GM19025 (cell line): ENCODE results near the gene HIPK1.
A peak's percentile ranks its signal among the peaks of the same experiment; 100 is the strongest.

Experiments used
- ATAC-seq: cut with Tn5 transposase; IDR thresholded peaks from one replicate; pipeline ENCODE4 v1.9.1; 2021; ENCODE audit warnings: mild to moderate bottlenecking, low read depth, moderate library complexity; ENCODE audit not compliant: unreplicated experiment

HIPK1 gene

GRCh38 chr1:113912594-113913311 is 16.4 kb upstream of the HIPK1 start:
- ATAC-seq = no peak

GRCh38 chr1:113913312-113913668 is 15.8 kb upstream of the HIPK1 start:
- no peak for ATAC-seq

- no peak for ATAC-seq
These were observed 15.0 kb upstream of the HIPK1 start for GRCh38 chr1:113913887-113914664.

GRCh38 chr1:113916974-113917373 is 12.2 kb upstream of the HIPK1 start:
- no peak for ATAC-seq

GRCh38 chr1:113917400-113918082 is 11.6 kb upstream of the HIPK1 start:
- ATAC-seq = no peak

- ATAC-seq = no peak
These were observed 10.9 kb upstream of the HIPK1 start for GRCh38 chr1:113918243-113918642.

- ATAC-seq = no peak
These were observed 6.2 kb upstream of the HIPK1 start for GRCh38 chr1:113922957-113923356.

GRCh38 chr1:113924473-113924872 is 4.7 kb upstream of the HIPK1 start:
- no peak for ATAC-seq

GRCh38 chr1:113928187-113928930 is 765 bp upstream of the HIPK1 start:
- no peak for ATAC-seq

- peak; percentile 28 for ATAC-seq
These were observed 800 bp downstream of the HIPK1 start for GRCh38 chr1:113929750-113930498.

GRCh38 chr1:113930499-113931161 is 1.5 kb downstream of the HIPK1 start:
- ATAC-seq = peak; percentile 8

GRCh38 chr1:113931451-113931851 is 2.3 kb downstream of the HIPK1 start:
- no peak for ATAC-seq

- ATAC-seq = no peak
These were observed 4.9 kb downstream of the HIPK1 start for GRCh38 chr1:113934006-113934405.

- ATAC-seq = no peak
These were observed 5.5 kb downstream of the HIPK1 start for GRCh38 chr1:113934511-113935055.

- no peak for ATAC-seq
These were observed 6.1 kb downstream of the HIPK1 start for GRCh38 chr1:113935176-113935575.

- ATAC-seq = no peak
These were observed 6.8 kb downstream of the HIPK1 start for GRCh38 chr1:113935970-113936369.

- ATAC-seq = no peak
These were observed 8.0 kb downstream of the HIPK1 start for GRCh38 chr1:113937146-113937545.

GRCh38 chr1:113938192-113938591 is 9.1 kb downstream of the HIPK1 start:
- no peak for ATAC-seq
